IPS DF 6.9 (cell line): ENCODE results near the gene CPXM2.

Experiments used
- DNase-seq: peaks from one replicate; pipeline ENCODE4 v3.0.0-alpha.2; 2013; ENCODE audit warnings: low read depth, low spot score
- H3K27ac ChIP-seq: one replicate; pipeline ENCODE4 v1.5.1; 2013; ENCODE audit warnings: low read length, control low read depth
- H3K27me3 ChIP-seq: 2 replicates; pipeline ENCODE4 v1.6.1; 2013; ENCODE audit warnings: mild to moderate bottlenecking, low read length; ENCODE audit not compliant: control insufficient read depth, insufficient read depth
- H3K36me3 ChIP-seq: 2 replicates; pipeline ENCODE4 v1.6.1; 2013; ENCODE audit warnings: low read length; ENCODE audit not compliant: control insufficient read depth, insufficient read depth
- H3K4me1 ChIP-seq: 2 replicates; pipeline ENCODE4 v1.6.1; 2013; ENCODE audit warnings: low read length; ENCODE audit not compliant: control insufficient read depth, insufficient read depth
- H3K4me3 ChIP-seq: 2 replicates; pipeline ENCODE4 v1.5.1; 2013; ENCODE audit warnings: mild to moderate bottlenecking, low read length
- H3K9me3 ChIP-seq: 2 replicates; pipeline ENCODE4 v1.6.1; 2013; ENCODE audit warnings: low read length, inconsistent platforms; ENCODE audit not compliant: control insufficient read depth, insufficient read depth
- WGBS: extraction: QIAGEN DNeasy Blood & Tissue Kit; methylation state at CpG from one replicate; pipeline ENCODE4 v1.1.7; 2013; ENCODE audit warnings: mixed read lengths, missing lambda C conversion rate; ENCODE audit not compliant: insufficient read length, insufficient coverage; 5-methylcytosine and 5-hydroxymethylcytosine counted together

CPXM2 gene

DNA sequence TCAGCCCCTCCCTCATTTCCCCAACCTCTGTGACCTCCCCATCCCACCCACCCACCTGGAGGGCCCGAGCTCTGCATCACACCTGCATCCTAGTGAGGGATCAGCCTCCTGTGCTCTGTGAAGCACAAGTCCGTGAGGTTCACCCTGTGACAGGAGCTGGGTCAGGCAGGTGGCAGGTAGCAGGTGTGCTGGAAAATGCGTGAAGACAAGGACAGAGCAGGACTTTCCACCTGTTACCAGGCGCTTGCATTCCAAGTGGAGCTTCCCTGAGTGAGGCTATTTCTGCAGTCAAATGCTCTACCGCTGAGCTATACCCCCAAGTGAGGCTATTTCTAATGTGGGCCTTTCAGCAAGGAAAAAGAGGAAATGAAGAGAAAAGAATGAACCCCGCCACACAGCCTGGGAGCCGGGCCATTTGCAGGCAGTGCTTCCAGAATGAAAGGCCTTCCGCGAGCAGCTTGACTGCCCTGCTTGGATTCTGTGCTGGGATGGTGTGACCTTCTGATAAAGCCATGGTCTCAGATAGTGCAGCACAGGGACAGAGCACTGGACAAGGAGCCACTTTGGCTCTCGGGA lies 13.3 kb upstream of the CPXM2 start:
- H3K9me3 ChIP-seq = no peaks in the 10 kb centered on the region
- peaks cover 3% of the 10 kb centered on the region for H3K4me1 ChIP-seq
- no peaks in the 10 kb centered on the region for H3K36me3 ChIP-seq
- H3K27me3 ChIP-seq = no peaks in the 10 kb centered on the region
- H3K27ac ChIP-seq = no peak overlapping the region
- H3K4me3 ChIP-seq = no peak overlapping the region
- no CpG with 5 or more reads among the region's 10 CpGs for whole genome bisulfite sequencing
- no peak for DNase-seq

DNA sequence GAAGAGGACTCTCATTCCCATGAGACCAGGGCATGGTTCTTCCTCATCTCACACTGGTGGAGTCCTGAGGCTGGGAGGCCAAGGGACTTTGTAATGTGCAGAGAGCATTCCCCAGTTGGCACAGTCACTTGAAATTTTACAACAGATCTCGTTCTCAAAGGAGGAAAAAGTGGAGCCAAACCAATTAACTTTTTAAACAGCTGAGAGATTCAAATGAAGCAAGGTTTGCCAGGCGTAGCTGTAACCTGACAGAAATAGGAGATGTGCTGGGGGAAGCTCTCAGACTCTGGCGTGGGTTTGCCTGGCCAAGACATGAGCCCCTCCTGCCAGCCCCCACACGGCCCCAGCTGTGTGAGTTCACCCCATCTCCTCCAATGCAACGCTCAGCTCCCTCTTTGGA lies 12.0 kb upstream of the CPXM2 start:
- no peak for DNase-seq
- peaks cover 3% of the 10 kb centered on the region for H3K4me1 ChIP-seq
- no peak overlapping the region for H3K27ac ChIP-seq
- H3K27me3 ChIP-seq = no peaks in the 10 kb centered on the region
- H3K9me3 ChIP-seq = no peaks in the 10 kb centered on the region
- no peaks in the 10 kb centered on the region for H3K36me3 ChIP-seq
- no peak overlapping the region for H3K4me3 ChIP-seq
- WGBS = no CpG with 5 or more reads among the region's 5 CpGs

DNA sequence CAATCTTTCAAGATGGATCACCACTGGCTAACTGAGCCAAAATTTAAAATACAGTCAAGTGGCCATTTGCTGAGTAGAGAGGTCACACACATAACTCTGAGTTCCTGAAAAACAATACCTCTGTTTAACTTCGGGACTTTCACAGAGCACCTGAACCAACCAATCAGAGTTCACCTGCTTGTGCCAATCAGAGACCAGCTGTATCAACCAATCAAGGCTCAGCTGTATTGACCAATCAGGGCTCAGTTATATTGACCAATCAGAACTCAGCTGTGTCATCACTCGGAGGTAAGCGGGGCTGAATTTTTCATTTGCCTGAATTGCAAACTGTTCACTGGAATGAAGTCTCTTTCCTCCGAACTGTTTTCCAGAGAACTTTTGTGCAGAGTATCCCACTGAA lies 10.0 kb upstream of the CPXM2 start:
- H3K27me3 ChIP-seq = no peaks in the 10 kb centered on the region
- no peak overlapping the region for H3K27ac ChIP-seq
- no peaks in the 10 kb centered on the region for H3K36me3 ChIP-seq
- no peaks in the 10 kb centered on the region for H3K9me3 ChIP-seq
- DNase-seq = no peak
- WGBS = no CpG with 5 or more reads among the region's 4 CpGs
- peaks cover 3% of the 10 kb centered on the region; the same call in 1 of the 2 replicates for H3K4me1 ChIP-seq
- H3K4me3 ChIP-seq = no peak overlapping the region

DNA sequence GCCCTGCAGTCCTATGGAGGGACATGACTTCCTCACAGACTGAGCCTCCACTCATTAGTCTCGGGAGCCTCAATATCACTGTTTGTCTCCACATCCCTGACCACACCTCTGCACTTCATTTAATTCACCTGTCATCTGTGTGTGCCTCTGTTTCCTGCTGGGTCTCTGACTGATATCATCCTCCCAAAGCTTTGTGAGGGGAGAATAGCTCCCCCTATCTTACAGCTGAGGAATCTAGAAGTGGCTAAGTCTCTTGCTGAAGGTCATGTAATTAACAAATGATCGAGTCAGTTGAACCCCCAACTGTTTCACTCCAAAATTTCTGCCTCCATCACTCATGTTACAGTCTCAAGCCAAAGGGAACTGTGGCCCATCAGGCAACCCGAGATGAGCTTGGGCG lies 5.5 kb upstream of the CPXM2 start:
- no peak overlapping the region for H3K4me3 ChIP-seq
- H3K27me3 ChIP-seq = no peaks in the 10 kb centered on the region
- H3K27ac ChIP-seq = no peak overlapping the region
- H3K36me3 ChIP-seq = no peaks in the 10 kb centered on the region
- no peak for DNase-seq
- H3K9me3 ChIP-seq = no peaks in the 10 kb centered on the region
- no CpG with 5 or more reads among the region's 4 CpGs for WGBS
- 0 out of 2 replicates have a peak, but pooled peaks cover 1% of the 10 kb centered on the region for H3K4me1 ChIP-seq

DNA sequence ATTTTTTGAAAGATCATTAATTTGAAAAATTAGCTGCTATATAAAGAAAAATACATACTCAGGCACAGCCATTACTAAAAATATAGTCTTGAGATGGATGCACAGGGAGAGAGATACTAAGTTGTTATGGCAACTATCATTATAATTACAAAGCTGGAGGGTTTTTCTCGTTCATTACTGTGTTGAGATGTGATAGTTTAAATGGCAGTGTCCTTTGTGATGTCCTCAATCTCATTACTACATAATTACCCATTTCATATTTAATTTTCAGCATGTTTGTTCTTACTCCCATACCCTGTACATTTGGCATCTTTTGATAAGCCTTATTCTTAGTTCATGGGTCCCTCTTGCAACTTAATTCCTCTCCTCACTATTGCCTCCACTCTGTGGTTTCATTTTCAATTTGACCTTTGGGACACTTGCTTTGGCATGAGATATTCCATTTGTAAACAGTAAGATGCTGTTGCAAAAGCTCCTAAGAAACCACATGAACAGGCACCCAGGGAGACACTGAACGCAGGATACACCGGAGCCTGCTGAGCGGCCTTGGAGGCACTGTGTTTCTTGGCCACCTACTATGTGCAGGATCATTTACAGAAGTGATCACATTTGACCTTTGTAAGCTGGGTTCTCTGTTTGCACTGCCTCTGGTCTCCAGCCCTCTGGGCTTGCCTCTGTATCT lies 4.8 kb upstream of the CPXM2 start:
- WGBS = no CpG with 5 or more reads among the region's 4 CpGs
- DNase-seq = no peak

DNA sequence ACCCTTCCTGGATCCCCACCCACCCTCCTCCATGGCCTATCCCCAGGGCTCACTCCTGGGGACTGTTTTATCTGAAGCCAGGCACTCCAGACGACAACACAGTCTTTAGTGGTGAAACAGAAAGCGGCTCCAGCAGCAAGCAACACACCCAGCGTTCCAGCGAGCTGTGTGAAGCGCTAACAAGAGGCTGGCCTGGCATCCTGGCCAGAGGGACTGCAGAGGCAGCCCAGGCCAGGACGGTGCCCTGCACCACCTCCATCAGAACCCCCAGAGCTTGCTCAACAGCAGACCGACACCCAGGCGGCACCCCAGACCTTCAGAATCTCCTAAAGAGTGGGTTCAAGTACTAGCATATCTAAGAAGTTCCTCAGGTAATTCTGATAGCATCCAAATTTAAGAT lies 2.0 kb upstream of the CPXM2 start:
- Histone ChIP-seq H3K27ac (no peak overlapping the region), H3K36me3 (no peaks in the 10 kb centered on the region), H3K27me3 (no peaks in the 10 kb centered on the region), H3K9me3 (no peaks in the 10 kb centered on the region), H3K4me1 (peaks cover 7% of the 10 kb centered on the region; the same call in 1 of the 2 replicates), H3K4me3 (no peak overlapping the region)
- no peak for DNase-seq
- no CpG with 5 or more reads among the region's 8 CpGs for WGBS

More for the DNA sequence above, 4.8 kb upstream of the CPXM2 start:
- Histone ChIP-seq H3K9me3 (no peaks in the 10 kb centered on the region), H3K36me3 (no peaks in the 10 kb centered on the region), H3K4me3 (no peak overlapping the region), H3K27ac (no peak overlapping the region), H3K27me3 (no peaks in the 10 kb centered on the region), H3K4me1 (peaks cover 5% of the 10 kb centered on the region; the same call in 1 of the 2 replicates)

DNA sequence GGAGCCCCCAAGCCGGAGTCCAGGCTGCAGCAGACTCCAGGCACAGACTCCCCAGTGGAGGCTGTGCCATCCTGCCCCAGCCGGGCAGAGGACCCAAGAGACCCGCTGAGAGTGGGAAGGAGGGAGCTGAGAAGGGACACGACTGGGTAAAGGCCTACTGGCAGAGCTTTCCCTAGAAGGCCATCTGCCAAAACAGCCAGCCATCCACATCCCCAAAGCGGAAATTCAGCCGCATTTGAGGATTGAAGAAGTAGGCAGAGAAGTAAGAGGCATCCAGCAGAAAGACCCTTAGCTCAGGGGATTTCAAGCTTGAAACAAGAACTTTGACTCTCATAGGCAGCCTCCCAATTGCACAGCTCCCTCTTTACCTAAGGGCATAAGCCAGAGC lies 857 bp downstream of the CPXM2 start:
- no peaks in the 10 kb centered on the region for H3K9me3 ChIP-seq
- WGBS = no CpG with 5 or more reads among the region's 6 CpGs
- peak overlapping the region; percentile 84; the same call in 1 of the 2 replicates for H3K4me3 ChIP-seq
- peaks cover 6% of the 10 kb centered on the region; the same call in 1 of the 2 replicates for H3K4me1 ChIP-seq
- no peak for DNase-seq
- H3K27me3 ChIP-seq = no peaks in the 10 kb centered on the region
- H3K36me3 ChIP-seq = no peaks in the 10 kb centered on the region
- no peak overlapping the region for H3K27ac ChIP-seq

DNA sequence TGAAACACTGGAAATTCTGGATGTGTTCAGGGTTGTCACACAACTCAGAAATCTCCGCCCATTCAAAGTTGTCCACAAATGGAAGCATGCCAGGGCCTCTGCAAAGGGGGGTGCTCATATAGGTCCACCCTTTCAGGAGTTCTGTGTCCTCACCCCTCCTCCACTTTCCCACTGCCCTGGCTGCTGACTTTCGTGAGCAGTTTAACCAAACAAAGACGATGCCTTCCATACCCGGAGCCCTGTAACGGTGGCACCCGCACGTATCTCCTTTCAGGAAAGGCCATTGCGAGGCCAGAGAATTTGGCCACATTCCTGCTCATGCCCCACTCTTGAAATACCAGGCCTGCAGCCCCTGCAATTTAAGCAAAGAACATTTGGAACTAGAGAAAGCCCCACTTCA lies 1.4 kb downstream of the CPXM2 start:
- no CpG with 5 or more reads among the region's 8 CpGs for WGBS
- H3K27ac ChIP-seq = no peak overlapping the region
- H3K36me3 ChIP-seq = no peaks in the 10 kb centered on the region
- peaks cover 6% of the 10 kb centered on the region; the same call in 1 of the 2 replicates for H3K4me1 ChIP-seq
- no peak for DNase-seq
- no peaks in the 10 kb centered on the region for H3K9me3 ChIP-seq
- H3K27me3 ChIP-seq = no peaks in the 10 kb centered on the region
- no peak overlapping the region for H3K4me3 ChIP-seq

DNA sequence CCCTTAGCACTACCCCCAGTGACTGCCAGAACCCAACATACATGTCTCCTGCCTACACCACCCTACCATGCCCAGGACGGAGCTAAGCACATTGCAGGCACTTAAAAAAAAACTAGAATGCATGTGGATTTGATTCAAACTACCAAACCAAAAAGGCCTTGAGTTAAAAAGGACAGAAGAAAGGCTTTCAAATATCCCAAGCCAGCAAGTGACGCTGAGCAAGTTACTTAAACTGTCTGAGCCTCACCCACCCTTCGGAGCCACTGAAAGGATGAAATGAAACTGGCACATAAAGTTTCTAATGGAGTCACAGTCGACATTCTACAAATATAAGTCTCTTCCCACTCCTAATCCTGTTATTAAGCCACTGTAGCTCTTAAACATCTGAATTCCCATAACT lies 1.8 kb downstream of the CPXM2 start:
- H3K9me3 ChIP-seq = no peaks in the 10 kb centered on the region
- no peaks in the 10 kb centered on the region for H3K36me3 ChIP-seq
- H3K27me3 ChIP-seq = no peaks in the 10 kb centered on the region
- DNase-seq = no peak
- WGBS = no CpG with 5 or more reads among the region's 4 CpGs
- H3K27ac ChIP-seq = no peak overlapping the region
- no peak overlapping the region for H3K4me3 ChIP-seq
- peaks cover 6% of the 10 kb centered on the region; the same call in 1 of the 2 replicates for H3K4me1 ChIP-seq

DNA sequence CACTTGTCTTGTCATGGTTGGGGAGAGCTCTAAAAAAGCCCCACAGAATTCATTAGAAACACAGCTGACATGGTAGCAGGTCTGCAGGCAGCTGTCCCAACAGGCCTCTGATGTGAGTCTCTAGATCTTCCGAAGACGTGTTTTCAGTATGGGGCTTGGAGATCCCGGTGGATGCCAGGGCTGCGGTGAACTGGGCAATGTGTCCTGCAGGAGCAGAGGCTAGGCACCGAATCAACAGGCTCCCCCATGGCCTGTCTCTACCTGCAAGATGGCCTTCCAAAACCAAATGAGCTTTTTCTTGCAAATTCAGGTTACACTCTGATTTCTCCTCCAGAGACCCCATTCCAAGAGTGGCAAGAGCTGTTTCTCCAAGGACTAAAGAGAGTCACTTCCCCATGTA lies 2.9 kb downstream of the CPXM2 start:
- no peak overlapping the region for H3K4me3 ChIP-seq
- no peaks in the 10 kb centered on the region for H3K27me3 ChIP-seq
- H3K36me3 ChIP-seq = no peaks in the 10 kb centered on the region
- H3K9me3 ChIP-seq = no peaks in the 10 kb centered on the region
- WGBS = no CpG with 5 or more reads among the region's 5 CpGs
- DNase-seq = no peak
- no peak overlapping the region for H3K27ac ChIP-seq
- H3K4me1 ChIP-seq = peaks cover 6% of the 10 kb centered on the region; the same call in 1 of the 2 replicates

DNA sequence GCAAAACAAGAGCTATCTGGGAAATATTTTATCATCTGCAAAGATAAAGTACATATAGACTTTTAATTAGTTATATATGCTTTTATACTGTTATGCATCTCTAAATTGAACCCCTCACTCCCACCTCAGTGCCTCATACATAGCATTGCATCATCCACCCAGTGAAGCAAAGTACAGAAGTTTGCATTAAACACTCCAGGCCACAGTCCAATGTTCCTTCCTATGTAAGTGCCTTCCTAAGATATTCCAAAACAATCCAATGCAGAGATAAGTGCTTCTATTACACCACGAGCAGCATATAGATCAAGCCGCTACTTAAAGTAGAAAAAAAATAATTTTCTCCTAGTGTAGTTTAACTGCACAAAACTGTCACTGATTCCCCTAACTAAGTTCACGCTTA lies 3.4 kb downstream of the CPXM2 start:
- H3K27ac ChIP-seq = no peak overlapping the region
- H3K27me3 ChIP-seq = no peaks in the 10 kb centered on the region
- peaks cover 6% of the 10 kb centered on the region; the same call in 1 of the 2 replicates for H3K4me1 ChIP-seq
- no peaks in the 10 kb centered on the region for H3K9me3 ChIP-seq
- no peak overlapping the region for H3K4me3 ChIP-seq
- no CpG with 5 or more reads among the region's 3 CpGs for WGBS
- DNase-seq = no peak
- H3K36me3 ChIP-seq = no peaks in the 10 kb centered on the region
